Astrocyte of the spinal cord (primary cell): Measurements from ENCODE around the gene PLRG1.

ENCODE experiments used
- DNase-seq: peaks from one replicate; pipeline ENCODE4 v3.0.0; 2011; ENCODE audit warnings: low read depth, low spot score
- H3K4me3 ChIP-seq: 2 replicates; pipeline ENCODE4 v1.5.1; 2011; ENCODE audit warnings: low read depth, mild to moderate bottlenecking, low read length, moderate library complexity
- in situ Hi-C: cut with HindIII; loops from 2 replicates; pipeline ENCODE4 v1.10.0; 2017; ENCODE audit warnings: low sequenced_read_pairs
- TF ChIP-seq, protein P1 (sequence below): IDR thresholded peaks from 2 replicates; pipeline ENCODE4 v1.5.1; 2012; ENCODE audit warnings: low read depth, mild to moderate bottlenecking, low read length, inconsistent platforms

The PLRG1 gene

GRCh38 chr4:154573190-154573870, 23.1 kb upstream of the PLRG1 start:
- in situ Hi-C loops, result no loop called here
- no peak overlapping the region for H3K4me3 ChIP-seq
- TF ChIP-seq, protein P1, sequence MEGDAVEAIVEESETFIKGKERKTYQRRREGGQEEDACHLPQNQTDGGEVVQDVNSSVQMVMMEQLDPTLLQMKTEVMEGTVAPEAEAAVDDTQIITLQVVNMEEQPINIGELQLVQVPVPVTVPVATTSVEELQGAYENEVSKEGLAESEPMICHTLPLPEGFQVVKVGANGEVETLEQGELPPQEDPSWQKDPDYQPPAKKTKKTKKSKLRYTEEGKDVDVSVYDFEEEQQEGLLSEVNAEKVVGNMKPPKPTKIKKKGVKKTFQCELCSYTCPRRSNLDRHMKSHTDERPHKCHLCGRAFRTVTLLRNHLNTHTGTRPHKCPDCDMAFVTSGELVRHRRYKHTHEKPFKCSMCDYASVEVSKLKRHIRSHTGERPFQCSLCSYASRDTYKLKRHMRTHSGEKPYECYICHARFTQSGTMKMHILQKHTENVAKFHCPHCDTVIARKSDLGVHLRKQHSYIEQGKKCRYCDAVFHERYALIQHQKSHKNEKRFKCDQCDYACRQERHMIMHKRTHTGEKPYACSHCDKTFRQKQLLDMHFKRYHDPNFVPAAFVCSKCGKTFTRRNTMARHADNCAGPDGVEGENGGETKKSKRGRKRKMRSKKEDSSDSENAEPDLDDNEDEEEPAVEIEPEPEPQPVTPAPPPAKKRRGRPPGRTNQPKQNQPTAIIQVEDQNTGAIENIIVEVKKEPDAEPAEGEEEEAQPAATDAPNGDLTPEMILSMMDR, result no peak
- no peak for DNase-seq

DNA sequence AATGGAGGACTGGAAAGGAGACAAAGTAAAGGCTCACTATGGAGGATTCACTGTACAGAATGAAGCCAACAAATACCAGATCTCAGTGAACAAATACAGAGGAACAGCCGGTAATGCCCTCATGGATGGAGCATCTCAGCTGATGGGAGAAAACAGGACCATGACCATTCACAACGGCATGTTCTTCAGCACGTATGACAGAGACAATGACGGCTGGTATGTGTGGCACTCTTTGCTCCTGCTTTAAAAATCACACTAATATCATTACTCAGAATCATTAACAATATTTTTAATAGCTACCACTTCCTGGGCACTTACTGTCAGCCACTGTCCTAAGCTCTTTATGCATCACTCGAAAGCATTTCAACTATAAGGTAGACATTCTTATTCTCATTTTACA, 19.4 kb upstream of the PLRG1 start:
- in situ Hi-C loops, result no loop called here
- H3K4me3 ChIP-seq, result no peak overlapping the region
- TF ChIP-seq, protein P1, result no peak
- DNase-seq, result no peak

DNA sequence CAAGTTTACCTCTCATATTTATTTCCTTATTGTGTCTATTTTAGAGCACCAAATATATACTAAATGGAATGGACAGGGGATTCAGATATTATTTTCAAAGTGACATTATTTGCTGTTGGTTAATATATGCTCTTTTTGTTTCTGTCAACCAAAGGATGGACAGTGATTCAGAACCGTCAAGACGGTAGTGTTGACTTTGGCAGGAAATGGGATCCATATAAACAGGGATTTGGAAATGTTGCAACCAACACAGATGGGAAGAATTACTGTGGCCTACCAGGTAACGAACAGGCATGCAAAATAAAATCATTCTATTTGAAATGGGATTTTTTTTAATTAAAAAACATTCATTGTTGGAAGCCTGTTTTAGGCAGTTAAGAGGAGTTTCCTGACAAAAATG, 18.8 kb upstream of the PLRG1 start:
- no peak overlapping the region for H3K4me3 ChIP-seq
- in situ Hi-C loops, result no loop called here
- no peak for DNase-seq
- TF ChIP-seq, protein P1, result no peak

DNA sequence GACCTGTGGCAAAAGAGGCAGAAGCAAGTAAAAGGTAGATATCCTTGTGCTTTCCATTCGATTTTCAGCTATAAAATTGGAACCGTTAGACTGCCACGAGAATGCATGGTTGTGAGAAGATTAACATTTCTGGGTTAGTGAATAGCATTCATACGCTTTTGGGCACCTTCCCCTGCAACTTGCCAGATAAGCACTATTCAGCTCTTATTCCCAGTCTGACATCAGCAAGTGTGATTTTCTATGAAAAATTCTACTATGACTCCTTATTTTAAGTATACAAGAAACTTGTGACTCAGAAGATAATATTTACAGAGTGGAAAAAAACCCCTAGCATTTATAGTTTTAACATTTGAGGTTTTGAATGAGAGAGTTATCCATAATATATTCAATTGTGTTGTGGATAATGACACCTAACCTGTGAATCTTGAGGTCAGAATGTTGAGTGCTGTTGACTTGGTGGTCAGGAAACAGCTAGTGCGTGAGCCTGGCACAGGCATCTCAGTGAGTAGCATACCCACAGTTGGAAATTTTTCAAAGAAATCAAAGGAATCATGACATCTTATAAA, 16.5 kb upstream of the PLRG1 start:
- peak; percentile 15 for DNase-seq
- in situ Hi-C loops, result no loop called here
- no peak overlapping the region for H3K4me3 ChIP-seq
- TF ChIP-seq, protein P1, result no peak

- no peak for DNase-seq
- in situ Hi-C loops, result no loop called here
- no peak overlapping the region for H3K4me3 ChIP-seq
- TF ChIP-seq, protein P1, result no peak
Observed at GRCh38 chr4:154565704-154566103, 15.5 kb upstream of the PLRG1 start.

DNA sequence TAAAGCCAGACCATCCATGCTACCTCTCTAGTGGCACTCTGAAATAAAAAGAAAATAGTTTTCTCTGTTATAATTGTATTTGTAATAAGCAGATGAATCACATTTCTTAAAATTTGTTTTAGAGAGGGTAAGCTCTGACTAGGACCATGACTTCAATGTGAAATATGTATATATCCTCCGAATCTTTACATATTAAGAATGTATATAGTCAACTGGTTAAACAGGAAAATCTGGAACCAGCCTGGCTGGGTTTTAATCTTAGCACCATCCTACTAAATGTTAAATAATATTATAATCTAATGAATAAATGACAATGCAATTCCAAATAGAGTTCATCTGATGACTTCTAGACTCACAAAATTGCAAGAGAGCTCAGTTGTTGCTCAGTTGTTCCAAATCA, 14.1 kb upstream of the PLRG1 start:
- no peak overlapping the region for H3K4me3 ChIP-seq
- no peak for DNase-seq
- in situ Hi-C loops, result no loop called here
- TF ChIP-seq, protein P1, result no peak
